IPS-11a (cell line): ENCODE results near the gene TBC1D3B.
A peak's percentile ranks its signal among the peaks of the same experiment; 100 is the strongest.
"Not testable (repeated sequence)": the region's sequence is repeated elsewhere in the genome, so short reads cannot be mapped to it uniquely, and the experiment has no call there.

Source experiments
- H3K4me3 ChIP-seq: one replicate; pipeline ENCODE4 v1.5.1; 2013; ENCODE audit warnings: low read depth, low read length, control low read depth

Gene TBC1D3B

GRCh38 chr17:36201102-36201501, 24.7 kb upstream of the TBC1D3B start:
- not testable (repeated sequence) for H3K4me3 ChIP-seq

- no peak overlapping the region for H3K4me3 ChIP-seq
These were observed 22.5 kb upstream of the TBC1D3B start for GRCh38 chr17:36198831-36199465.

DNA sequence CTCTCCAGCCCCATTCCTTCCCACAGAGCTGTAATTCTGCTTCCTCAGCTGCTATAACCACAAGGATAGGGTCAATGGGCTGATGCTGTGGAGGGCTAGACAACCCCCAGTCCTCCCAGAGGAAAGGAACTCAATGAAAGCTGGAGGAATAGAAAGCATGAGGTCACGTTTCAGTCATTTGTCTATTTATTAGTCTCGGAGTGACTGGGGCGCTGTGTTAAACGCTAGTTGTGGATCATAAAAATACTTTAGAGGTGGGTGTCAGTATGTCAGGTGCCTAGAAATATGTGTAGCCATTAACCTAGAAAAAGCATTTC, 20.9 kb upstream of the TBC1D3B start:
- no peak overlapping the region for H3K4me3 ChIP-seq

- no peak overlapping the region for H3K4me3 ChIP-seq
These were observed 19.7 kb upstream of the TBC1D3B start for GRCh38 chr17:36196131-36196486.

DNA sequence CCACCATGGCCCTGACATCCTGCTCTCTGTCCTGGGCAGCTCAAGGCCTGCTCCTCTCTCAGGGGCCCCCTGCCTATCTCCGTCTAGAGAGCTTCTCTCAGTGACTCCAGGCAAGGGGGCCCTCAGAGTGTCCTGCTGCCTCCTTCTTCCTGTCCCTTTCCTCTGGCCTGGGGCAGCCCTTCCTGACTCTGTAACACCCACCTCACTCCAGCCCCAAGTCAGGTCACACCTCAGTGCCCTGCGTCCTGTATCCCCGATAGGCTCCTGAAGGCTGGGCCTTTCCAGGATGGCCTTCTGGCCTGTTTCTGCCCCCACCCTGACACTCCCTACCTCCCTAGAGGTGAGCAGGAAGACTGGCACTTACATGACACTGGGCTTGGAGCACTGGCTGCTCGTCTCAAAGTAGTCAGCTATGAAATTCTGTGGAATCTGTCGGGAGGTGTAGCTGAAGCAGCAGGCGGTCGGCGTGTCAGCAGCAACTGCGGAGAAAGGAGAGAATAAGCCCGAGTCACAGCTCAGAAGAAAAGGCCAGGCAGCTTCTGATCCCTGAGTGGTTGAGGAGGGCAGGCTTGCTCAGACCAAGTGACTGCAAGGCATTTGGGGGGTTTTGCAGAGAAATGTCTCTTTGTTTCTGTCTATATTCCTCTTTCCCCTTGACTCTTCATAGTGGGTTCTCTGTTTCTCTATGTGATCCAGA, 19.1 kb upstream of the TBC1D3B start:
- H3K4me3 ChIP-seq, result no peak overlapping the region

DNA sequence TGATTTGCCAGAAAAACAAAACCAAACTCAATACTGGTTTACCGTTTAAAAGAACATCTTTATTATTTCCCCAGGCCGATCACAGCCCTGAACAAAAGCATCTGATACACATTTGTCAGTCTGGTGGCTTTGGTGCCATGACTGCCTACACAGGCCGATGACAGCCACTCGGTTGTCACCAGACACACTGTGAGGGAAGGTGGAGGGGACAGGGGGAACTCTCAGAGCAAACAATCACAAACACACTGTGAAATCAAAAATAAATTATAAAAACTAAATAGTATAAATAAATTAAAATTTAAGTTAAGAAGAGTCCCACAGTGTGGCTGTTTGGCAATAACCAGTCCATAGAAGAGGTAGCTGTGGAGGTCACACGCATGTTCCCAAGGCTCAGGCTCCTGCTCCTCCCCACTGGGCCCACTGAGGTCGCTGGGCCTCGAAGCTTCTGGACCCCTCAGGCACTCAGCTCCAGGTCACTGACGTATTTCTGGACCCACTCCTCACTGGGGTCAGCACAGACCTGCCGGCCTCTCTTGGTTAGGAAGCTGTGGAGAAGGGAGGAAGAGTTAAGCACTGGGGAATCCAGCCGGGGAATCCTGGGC, 18.5 kb upstream of the TBC1D3B start:
- H3K4me3 ChIP-seq, result not testable (repeated sequence)

DNA sequence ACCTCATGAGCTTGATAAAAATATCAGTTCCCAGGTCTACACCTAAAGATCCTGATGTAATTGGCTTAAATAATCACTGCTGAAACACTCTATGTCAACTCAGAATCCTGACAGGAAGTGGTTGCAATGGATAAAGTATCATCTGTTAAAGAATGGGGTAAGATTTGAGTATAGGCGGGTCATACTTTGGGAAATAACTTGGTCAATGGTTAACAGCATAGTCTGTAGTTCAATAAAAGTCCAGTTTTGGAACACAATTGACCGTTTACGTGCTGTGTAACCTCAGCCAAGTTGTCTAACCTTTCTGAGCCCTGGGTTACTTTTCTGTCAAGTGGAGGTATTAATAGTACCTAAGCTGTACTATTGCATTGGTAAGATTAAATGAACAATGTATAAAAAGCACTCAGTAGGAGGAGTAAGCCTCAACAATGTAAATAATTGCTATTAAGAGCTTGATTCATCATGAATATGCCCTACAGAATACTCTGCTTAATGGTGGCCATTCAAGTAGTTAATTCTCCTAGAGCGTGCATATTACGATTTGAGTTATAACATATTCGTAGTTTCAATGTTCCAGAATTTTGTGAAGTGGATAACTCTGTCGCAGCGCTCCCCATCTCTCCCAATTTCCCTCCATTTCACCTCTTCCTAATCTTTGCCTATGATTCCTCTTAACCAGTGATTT, 17.9 kb upstream of the TBC1D3B start:
- H3K4me3 ChIP-seq, result not testable (repeated sequence)

DNA sequence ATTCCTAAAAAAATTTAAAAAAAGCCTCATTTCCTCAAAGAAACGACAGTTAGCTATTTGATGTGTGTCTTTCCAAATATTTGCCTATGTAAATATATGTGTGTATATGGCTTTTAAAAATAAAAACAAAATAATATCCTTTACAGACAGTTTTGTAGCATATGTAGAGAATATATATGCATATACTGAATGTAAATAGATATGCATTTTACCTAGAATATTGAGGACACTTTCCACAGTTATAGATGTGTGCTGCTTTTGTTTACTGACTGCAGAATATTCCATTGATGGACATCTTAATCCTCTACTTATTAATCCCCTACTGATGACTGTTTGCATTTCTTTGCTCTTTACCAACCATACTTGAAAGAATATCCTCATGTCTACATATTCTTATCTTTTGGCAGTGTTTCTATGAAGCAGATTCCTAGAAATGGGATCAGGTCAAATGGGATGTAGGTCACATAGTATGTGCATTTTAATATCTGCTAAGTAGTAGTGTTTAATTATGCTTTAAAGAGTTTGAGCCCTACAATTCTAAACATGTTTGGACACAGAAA, 16.9 kb upstream of the TBC1D3B start:
- no peak overlapping the region for H3K4me3 ChIP-seq

DNA sequence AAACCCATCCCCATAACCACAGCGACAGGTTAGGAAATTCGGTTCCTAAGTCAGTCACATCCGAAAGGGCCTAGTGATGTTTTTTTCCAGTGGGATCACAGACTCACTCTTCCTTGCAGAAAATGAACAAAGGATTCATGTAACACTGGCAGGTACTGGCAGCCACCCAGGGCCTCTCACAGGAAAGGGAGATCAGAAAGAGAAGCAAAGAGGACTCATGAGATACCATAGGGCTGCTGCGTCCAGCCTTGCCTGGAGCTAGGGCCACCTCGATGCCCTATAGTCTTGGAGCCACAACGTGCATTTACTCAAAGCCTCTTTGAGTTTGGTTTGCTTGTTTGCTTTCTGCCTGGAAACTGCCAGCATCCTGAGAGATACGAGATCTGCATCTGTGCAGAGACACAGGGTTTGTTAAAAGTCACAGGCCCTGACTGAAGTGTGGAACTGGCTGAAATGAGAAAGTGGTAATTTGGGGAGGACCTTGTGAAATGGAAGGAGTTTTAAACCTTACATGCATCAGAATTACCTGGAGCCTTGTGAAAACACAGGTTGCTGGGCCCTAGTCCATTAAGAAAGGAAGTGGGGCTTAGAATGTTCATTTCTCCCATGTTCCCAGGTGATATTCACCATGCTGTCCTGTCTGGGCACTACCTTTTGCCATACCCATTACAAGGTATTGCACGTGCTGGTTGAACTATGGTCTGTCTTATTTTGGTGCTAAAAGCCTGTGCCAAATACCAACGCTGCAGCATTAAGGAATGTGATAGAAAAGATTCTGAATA, 14.3 kb upstream of the TBC1D3B start:
- not testable (repeated sequence) for H3K4me3 ChIP-seq

DNA sequence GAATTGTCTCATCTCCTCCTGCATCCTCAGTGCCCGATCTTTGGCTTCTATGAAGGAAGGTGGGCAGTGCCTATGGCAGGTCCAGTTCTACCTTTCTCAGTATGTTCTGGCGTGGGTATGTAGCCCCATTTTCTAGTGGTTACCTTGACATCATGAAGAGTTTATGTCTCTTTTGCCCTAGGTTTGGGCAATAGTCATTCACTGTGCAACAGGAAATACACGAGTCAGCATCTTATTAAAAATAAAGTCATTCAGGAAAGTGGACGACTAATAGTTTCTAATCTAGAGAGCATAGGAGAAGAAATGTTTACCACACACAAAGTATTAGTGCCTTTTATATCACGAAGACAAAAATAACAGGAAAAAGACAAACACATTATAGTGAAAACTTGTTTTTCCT, 13.6 kb upstream of the TBC1D3B start:
- not testable (repeated sequence) for H3K4me3 ChIP-seq

DNA sequence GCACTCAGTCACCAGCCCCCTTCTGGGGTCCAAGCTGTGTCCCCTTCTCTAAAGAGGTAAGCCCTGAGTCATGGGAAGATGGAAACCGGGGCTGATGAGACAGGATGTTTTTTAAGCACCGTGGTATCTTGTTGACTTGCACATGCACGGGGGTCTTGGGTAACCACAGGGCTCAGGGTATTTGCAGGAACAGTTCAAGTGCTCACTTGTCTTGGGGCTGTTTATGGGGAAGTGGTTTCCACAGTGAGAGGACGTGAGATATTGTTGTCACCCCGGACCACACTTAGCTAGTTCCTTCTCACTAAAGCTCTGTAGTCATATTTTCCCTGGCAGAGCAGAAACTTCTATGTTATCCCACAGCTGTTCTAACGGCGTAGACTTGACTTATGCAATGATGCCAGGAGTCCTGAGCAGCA, 12.5 kb upstream of the TBC1D3B start:
- no peak overlapping the region for H3K4me3 ChIP-seq

DNA sequence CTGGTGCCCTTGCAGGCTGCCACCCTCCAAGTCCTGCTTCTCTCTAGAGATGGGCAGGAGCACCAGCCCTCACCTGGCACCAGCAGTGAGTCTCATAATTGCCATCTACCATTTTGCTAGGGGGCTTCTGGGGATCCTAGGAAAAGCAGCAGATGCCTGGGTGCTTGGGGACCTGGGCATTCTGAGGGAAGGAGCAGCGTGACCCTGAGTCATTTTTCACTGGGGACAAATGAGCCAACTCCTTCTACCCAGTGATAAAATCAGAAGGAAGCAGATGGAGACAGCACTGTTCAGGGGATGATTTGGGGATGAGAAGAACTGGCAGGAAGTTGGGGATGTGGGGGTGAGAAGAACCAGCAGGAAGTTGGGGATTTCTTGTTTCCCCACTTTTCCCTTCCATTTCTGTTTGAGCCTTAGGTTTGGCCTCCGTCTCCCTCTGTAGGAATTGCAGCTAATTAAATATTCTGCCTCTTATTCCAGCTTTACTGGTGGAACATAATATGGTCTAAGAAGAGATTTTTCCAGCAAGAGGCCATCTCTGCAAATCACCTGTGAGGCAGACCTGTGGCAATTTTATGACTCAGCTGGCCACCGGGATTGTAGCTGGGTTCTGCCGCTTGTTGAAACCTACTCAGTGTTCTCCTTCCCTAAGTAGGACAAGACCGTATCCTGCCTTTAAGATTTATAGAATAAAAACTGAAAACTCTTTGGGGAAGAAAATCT, 11.7 kb upstream of the TBC1D3B start:
- not testable (repeated sequence) for H3K4me3 ChIP-seq

DNA sequence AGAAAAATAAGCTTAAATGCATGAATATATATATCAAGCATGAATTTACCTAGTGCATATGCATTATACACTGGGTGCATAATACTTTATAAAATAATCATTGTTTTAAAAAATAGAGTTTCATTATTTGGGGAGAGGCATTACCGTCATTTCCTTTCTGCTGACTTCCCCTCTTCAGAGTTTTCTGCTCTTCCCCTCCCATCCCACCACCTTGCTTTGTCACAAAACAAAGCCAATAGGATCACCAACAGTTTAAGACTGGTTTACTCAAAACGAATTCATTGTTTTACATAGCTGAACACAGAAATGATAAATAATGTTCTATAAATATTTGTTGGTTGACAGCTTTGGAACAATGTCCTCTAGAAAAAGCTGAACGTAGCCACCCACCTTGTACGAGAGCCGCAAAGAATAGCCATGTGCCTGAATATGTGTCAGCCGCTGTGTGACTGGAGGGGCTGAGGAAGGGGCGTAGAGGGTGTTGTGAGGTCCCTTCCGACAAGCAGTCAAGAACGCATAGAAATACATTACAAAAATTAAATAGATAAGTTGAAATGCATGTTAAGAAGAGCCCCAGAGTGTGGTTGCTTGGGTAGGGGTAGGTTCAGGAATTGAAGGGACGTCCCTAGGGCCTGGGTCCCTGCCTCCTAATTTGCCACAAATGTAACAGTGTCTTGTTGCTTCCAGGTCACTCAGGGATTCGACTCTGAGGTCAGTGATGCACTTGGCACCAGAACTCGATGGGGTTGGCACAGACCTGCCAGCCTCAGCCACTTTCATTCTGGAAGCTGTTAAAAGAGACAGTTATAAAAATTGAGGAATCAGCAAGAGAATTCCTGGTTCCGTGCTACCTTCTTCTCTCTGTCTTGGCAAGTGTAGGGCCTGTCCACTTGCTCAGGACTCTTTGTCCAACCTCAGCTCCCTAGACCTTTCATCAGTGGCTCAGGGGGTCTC, 10.7 kb upstream of the TBC1D3B start:
- not testable (repeated sequence) for H3K4me3 ChIP-seq

GRCh38 chr17:36185416-36185815, 9.0 kb upstream of the TBC1D3B start:
- no peak overlapping the region for H3K4me3 ChIP-seq

DNA sequence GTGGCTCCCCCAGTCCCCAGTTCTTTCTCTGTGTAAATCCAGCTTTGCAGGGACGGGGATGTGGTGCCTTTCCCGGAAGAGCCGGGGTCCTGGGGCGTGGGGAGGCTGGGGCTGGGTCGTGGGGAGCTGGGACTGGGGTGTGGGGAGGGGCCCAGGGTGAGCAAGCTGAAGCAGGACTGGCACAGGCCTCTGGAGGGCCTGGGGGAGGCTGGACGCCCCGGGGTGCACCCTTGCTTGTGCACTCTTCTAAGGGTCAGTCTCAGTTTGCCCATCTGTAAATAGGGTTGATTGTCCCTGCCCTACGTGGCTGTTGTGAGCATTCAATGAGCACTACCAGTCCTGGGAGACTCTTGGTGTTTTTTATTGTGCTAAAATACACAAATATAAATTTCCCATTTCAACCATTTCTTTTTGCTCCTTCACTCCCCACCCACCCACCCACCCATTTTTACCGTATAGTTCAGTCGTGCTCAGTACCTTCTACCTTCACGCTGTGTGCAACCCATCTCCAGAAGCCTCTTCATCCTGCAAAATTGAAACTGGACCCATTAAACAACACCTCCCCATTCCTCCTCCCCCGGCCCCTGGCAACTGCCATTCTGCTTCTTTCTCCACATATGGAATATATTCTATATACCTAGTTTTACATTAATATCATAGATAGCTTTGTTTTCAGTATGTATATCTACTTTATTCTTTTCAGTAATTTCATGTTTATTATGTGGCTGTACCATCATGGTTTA, 7.8 kb upstream of the TBC1D3B start:
- H3K4me3 ChIP-seq, result no peak overlapping the region

- peak overlapping the region; percentile 4 for H3K4me3 ChIP-seq
These were observed 6.8 kb upstream of the TBC1D3B start for GRCh38 chr17:36183001-36183971.
